GM18907 (cell line): ENCODE measurements around the gene ARHGAP4.
A peak's percentile ranks its signal among the peaks of the same experiment; 100 is the strongest.

Experiments used
- ATAC-seq: cut with Tn5 transposase; IDR thresholded peaks from one replicate; pipeline ENCODE4 v1.9.1; 2021; ENCODE audit warnings: mild to moderate bottlenecking, moderate library complexity; ENCODE audit not compliant: unreplicated experiment

The ARHGAP4 gene

DNA sequence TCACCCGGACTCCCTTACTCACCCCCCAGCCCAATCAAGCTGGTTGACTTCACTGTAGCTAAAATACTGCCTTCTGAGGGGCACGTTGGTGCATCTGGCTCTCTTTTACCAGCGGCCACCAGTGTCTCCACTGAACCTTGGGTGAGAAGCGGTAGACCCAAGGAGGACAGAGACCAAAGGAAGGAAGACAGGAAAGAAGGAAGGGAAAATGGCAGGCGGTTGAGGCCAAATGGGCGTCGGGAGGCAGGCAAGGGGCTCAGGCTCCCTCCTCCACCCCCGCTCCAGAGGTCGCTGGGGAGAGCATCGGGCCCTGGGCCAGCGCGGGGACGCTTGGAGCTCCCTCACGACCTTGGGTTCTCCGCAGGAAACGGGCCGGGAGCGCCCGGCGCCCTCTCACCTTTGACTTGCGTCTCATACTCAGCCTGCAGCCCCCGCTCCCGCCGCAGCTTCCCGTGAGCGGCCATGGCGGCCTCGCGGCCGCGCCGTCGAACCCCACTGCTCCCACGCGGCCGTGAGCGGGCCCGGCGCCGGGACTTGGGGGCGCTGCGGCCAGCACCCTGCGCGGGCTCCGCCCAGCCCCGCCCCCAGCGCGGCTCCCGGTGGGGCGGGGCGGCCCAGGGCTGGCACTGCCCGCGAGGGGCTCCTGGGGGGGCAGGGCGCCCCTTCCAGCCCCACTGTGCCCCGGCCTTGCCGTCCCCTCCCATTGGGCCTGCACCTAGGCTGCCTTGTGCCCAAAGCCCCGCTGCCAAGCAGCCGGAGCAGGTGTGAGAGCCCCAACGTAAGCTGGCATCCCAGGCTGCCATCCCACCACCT, at the start of gene ARHGAP4:
Gene ARHGAP4, minus strand, starts transcription at position 526 of the 813 bp plus-strand sequence. Its CDS starts 62 bp downstream, at position 464.
- ATAC-seq: no peak

DNA sequence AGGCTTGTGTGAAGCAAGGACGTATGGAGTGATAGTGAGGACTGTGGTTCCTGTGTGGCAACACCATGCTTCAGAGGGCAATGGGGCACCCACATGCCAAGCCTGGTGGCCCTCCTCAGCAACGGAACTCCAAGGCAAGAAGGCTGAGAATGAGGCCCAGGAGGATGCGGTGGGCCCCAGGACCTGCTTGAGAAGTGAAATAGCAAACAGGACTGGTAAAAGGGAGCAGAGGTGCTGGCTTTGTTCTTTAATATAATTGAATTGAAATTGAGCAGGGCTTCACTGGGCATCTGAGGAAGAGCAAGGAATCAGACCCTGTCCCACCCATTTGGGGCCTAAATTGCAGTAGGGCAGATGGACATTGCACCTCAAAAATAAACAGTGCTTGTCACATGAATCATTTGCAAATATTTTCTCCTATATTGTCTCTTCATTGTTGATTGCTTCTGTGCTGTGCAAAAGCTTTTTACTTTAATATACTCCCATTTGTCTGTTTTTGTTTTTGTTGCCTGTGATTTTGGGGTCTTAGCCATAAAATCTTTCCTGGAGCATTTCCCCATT, 48.7 kb upstream of the ARHGAP4 start:
- ATAC-seq: no peak

DNA sequence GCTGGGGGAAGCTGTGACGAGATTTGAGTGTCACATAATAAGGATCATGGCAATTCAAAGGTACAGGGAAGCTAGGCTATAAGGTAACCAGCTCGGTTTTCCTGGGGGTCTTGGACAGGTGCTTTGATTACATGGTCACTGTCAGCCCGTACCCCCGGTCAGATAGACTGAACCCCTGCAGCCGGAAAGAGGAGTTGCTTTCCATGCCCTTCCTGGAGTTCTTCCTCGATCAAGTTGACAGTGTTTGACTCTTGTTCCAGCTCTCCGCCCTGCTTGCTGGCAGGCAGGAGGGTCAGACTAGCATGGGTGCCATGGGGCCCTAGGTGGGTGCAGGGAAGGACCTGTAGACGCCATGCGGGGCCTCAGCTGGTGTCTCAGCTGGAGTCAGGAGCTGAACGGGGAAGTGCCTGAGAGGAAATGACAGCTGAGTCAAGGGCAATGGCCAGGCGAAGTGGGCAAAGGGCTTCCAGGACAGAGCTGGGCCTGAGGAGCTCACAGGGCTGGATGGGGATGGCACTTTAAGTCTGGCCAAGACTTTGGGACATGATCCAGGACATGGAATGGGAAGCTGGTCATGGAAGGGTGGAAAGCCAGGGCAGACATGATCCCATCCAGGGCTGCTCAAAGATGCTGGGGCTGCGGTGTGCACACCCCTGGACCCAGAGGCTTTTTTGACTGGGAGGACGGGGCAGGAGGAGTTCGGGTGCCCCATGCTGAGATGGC, 48.1 kb upstream of the ARHGAP4 start:
- ATAC-seq: no peak

- ATAC-seq: no peak
These were observed 47.3 kb upstream of the ARHGAP4 start for GRCh38 chrX:153973127-153974002.

- peak; percentile 56 for ATAC-seq
These were observed 46.5 kb upstream of the ARHGAP4 start, which contains the start of gene TMEM187 for GRCh38 chrX:153972368-153973126. Gene TMEM187 (plus strand): TSS chrX:153972754. CDS start chrX:153982063, 9,309 bp downstream.

GRCh38 chrX:153971450-153972367, 45.6 kb upstream of the ARHGAP4 start, which contains the start of gene HCFC1:
Gene HCFC1 (minus strand): TSS chrX:153971818. CDS start chrX:153970840, 978 bp downstream.
- ATAC-seq: peak; percentile 56

DNA sequence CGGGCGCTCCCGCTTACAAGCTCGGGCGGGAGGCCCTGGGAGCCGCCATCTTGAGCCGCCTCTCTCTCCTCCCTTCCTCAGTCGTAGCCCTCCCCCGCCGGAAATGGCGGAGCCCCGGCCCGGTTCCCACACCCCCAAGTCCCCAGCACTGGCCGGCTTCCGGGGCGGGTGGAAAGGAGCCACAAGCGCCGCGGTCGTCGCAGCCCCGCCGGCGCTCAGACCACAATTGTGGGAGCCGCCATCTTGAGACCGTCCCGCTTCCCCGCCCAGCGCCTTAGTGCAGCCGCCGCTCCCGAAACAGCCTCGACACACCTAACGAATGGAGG, 45.0 kb upstream of the ARHGAP4 start:
- ATAC-seq: peak; percentile 50

DNA sequence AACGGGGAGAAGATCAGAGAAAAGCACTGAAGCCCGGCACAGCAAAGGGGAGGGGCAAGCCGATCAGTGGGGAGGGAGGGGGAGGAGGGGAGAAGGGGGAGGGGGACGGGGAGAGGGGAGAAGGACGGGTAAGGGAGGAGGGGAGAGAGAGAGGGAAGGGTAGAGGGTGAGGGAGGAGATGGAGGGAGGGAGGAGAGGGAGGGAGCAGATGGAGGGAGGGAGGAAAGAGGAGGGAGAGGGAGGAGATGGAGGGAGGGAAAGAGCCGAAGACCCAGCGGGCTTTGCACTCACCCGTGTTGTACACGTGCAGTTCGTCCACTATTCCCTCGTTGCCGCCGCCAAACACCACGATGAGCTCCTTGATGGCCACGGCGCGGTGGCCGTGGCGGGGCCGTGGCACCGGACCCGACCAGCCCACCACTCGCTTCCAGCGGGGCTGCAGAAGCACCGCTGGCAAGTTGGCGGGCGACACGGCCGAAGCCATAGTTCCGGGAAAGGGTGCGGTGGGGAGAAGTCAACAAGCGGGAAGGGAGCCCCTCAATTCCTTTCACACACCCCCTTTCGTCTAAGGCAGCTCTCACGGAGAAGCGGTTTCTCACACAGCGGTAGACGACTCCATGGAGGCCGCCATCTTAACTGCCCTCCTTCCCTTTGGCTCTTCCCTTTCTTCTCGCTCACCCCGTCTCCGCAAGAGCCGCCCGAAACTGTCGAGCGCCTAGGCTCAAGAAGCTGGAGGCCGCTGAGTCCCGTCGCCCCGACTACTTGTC, 44.5 kb upstream of the ARHGAP4 start:
- ATAC-seq: peak; percentile 13

GRCh38 chrX:153969904-153970356, 43.9 kb upstream of the ARHGAP4 start:
- no peak for ATAC-seq

- ATAC-seq: no peak
These were observed 43.2 kb upstream of the ARHGAP4 start for GRCh38 chrX:153969125-153969903.

GRCh38 chrX:153968754-153969124, 42.7 kb upstream of the ARHGAP4 start:
- ATAC-seq: no peak

DNA sequence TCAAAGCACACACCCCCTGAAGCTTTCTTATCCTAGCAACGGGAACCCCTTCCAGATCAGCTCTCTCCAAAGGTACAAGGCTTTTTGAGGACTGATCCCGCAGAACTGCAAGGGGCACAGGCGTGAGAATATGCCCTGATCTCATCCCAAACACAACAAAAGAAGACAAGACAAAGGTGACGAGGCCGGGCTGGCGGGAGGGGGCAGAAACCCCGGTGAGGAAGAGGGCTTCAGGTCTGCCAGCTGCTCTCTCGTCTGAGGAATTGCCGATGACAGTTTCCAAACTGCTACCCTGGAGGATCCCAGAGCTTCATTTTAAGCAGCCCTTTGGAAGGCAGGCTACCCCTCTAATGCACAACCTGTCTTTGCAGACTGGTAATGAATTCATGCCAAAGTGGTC, 42.2 kb upstream of the ARHGAP4 start:
- ATAC-seq: no peak

- no peak for ATAC-seq
These were observed 41.6 kb upstream of the ARHGAP4 start for GRCh38 chrX:153967536-153968224.

- no peak for ATAC-seq
These were observed 40.9 kb upstream of the ARHGAP4 start for GRCh38 chrX:153966841-153967535.

DNA sequence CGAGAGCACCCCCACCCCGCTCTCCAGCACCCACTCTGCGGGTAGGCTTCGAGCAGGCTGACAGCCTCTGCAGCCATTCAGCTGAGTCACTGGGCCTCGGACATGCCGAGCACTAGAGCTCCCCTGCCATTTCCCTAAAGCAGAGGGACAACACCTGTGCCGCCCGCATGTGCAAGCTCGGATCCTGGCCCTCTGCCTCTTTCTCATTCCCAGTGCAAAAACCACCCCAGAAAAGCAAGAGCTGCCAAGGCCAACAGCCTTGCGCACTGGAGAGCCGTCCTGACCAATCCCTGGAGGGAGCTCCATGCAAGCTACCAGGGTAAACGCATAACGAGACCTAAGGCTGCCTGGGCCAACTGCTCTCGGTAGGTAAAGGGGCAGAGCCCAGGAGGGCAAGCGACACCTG, 40.2 kb upstream of the ARHGAP4 start:
- ATAC-seq: no peak

DNA sequence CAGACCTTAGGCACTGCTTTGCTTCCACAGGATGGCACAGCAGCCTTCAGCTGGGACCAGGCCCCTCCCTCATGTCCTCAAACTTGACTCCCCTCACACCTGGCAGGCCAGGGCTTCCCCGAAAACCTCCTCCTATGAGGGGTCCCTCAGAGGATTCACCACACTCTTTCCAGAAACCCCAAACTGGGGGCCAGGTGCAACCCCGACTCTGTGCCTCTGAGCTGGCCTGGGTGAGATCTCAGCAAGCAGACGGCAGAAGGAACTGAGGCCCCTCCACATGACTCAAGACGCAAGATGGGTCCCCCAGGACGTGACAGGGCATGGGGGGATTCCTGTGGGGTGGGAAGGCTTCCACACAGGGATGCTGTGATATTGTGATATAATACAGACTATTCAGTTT, 39.3 kb upstream of the ARHGAP4 start:
- ATAC-seq: no peak
